GM19438 (cell line): ENCODE data around the gene FLNB.

ENCODE experiments used
- ATAC-seq: cut with Tn5 transposase; IDR thresholded peaks from one replicate; pipeline ENCODE4 v1.9.1; 2021; ENCODE audit warnings: low read depth; ENCODE audit not compliant: unreplicated experiment

Gene FLNB

GRCh38 chr3:58176827-58177489, 168.7 kb downstream of the FLNB start:
- ATAC-seq = no peak

GRCh38 chr3:58177747-58178527, 169.7 kb downstream of the FLNB start:
- peak; percentile 76 for ATAC-seq

DNA sequence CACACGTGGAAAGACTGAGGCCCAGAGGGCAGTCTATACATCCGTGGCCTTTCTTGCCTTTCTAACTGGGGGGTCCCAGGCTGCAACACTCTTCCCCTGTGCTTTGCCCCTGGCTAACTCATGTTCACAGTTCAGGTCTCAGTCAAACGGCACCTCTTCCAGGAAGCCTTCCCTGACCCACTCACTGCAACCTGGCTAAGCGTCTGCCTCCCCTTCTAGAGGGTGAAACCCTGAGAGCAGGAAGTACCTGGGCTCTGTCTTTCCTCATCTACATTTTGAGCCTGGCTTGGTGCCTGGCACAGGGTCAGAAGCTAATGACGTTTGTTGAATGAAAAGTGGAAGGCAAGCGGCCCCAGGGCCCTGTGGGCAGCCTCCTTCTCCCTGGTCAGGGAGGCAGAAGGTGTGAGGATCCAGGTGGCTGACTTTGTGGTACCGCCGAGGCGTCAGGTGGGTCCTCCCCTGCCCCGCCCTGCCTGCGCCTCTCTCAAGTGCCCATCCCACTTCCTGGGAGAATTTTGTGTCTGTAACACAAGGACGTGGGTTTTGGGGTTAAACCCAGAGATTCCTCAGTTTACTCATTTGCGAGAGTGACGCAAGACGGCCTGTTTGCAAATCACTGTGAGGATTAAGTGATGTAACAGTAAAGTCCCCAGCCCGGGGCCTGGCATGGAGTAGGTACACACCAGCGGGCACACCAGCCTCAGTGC, 170.5 kb downstream of the FLNB start:
- ATAC-seq = no peak

- no peak for ATAC-seq
These were observed 171.2 kb downstream of the FLNB start for GRCh38 chr3:58179235-58180098.

- ATAC-seq = no peak
These were observed 172.1 kb downstream of the FLNB start for GRCh38 chr3:58180099-58180880.

GRCh38 chr3:58180940-58181587, 172.8 kb downstream of the FLNB start:
- ATAC-seq = no peak

GRCh38 chr3:58183221-58183620, 175.0 kb downstream of the FLNB start:
- ATAC-seq = no peak

- no peak for ATAC-seq
These were observed 175.7 kb downstream of the FLNB start for GRCh38 chr3:58183891-58184290.

- ATAC-seq = no peak
These were observed 176.2 kb downstream of the FLNB start for GRCh38 chr3:58184309-58184981.

DNA sequence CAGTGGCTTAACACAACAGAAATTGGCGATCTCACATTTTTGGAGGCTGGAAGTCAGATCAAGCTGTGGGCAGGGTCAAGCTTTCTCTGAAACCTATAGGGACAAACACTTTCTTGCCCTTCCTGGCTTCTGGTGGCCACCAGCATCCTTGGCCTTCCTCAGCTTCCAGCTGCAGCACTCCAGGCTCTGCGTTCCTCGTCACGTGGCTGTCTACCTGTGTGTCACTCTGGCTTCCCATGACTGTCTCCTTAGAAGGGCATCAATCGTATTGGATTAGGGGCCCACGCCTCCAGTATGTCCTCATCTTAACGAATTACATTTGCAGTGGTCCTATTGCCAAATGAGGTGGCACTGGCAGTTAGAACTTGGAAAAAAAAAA, 176.7 kb downstream of the FLNB start:
- no peak for ATAC-seq

GRCh38 chr3:58188173-58188564, 179.9 kb downstream of the FLNB start:
- no peak for ATAC-seq

DNA sequence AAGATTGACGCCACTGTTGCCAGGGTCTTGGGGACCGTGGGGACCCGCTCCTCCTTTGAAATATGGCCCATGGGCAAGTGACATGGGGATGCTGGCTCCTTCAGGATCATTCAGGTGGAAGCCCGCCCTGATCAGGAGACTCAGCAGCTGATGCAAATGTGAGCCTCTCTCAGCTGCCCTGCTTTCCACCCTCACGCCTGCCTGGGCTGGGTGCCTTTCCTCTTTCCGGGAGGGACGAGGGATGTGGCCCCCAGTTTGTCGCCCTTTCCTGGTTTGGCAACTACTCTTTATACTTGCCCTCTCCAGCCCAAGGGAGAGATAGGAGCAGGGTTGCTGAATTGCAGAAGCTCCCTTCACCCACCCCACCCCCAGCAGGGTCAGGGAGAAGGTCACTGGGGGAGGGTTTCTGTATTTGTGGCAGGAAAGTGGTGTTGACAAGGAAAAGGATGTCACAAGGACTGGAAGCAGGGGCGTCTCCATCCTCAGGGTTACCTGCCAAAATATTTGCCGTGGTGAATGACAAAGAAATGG, 180.8 kb downstream of the FLNB start:
- no peak for ATAC-seq

DNA sequence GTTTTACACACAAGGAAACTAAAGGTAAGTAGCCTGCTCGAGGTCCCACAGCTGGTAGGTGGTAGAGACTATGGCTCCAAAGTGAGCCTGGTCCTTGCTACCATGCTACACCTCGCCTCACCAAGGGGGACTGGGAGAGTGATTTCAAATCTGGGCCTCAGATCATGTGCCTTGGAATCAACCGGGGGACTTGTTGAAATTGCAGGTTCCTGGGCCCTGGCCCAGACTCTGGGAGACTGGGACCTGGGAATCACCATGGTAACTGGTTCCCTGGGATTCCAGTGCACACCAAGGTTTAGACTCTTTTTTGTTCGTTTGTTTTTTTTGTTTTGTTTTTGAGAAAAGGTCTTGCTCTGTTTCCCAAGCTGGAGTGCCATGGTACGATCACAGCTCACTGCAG, 181.5 kb downstream of the FLNB start:
- ATAC-seq = no peak

DNA sequence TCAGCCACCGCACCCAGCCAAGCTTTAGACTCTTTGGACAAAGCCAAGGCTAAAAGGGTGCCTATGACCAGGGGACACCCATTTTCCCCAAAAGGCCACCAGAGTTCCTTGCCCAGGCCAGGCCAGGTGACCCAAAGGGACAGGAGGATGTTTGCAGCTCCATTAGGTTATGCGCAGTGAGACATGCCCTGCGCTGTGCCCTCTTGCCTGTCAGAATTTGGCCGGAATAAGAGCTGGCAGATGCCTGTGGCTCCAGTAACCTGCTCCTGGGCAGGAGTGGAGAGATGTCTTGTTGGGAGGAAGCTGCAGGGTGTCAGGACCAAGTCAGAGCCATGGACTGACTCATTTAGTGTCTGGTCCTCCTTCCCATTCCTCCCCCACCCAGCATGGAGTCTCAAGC, 182.1 kb downstream of the FLNB start:
- no peak for ATAC-seq

DNA sequence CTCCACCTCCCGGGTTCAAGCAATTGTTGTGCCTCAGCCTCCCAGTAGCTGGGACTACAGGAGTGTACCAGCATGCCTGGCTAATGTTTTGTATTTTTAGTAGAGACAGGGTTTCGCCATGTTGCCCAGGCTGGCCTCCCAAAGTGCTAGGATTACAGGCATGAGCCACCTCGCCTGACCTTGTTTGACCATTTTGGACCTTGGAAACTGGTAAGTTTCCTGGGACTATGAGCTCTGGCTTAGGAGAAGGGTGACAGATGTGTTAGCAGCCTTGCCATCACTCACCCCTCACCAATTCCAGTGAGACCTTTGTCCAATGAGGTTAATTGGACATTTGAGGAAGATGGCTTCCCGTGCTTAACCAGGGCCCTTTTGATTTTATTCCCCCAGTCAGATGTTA, 182.7 kb downstream of the FLNB start:
- ATAC-seq = no peak

- no peak for ATAC-seq
These were observed 183.3 kb downstream of the FLNB start for GRCh38 chr3:58191361-58191991.

DNA sequence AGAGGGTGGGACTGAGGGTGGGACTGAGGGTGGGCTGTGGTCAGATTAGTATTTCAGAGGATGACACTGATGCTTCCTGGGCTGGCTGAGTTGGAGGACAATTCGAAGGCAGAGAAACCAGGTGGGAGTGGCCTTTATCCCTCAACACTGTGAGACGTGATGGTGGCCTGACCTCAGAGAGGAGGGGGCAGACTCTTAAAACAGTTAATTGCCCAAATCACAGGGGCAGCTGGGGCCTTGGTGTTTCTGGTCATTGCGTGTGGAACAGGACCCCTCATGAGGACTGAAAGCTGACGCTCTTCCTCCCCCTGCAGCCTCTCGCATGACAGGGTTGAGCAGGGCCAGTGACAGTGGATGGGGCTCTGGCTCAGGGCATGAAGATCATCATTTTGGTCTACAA, 183.8 kb downstream of the FLNB start:
- no peak for ATAC-seq

DNA sequence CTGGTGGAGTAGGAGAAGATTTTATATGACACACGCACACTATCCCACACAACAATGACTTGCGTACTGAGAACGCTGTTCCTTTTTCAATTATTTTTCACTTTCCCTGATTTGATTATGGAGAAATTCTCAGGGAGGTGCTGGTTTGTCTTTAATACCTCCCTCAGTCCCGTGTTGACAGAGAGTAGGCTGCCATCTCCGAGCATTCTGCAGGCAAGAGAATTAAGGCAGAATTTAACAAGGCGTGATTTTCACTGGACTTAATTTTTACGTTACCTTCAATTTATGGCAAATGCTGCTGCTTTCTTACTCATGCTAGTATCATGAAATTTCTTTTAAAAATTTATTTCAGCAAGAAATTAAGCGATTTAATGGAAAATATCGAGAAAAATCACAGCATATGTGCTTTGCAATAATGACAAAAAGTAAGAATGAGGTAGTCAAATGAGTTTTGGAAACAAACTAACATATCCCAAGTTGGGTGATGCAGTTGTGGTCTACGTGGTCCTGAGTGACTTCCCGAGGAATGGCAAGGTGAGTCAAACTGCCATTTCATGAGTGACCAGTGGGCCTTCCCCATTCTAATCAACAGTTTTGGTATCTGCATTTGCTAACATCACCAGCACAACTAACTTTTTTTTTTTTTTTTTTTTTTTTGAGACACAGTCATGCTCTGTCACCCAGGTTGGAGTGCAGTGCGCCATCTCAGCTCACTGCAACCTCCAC, 185.6 kb downstream of the FLNB start:
- ATAC-seq = no peak
